Mammary epithelial cell (primary cell): ENCODE results near the gene ATP8B3.

Experiments used
- EZH2 ChIP-seq: IDR thresholded peaks from 2 replicates; pipeline ENCODE4 v1.6.1; 2012; ENCODE audit warnings: low read length, inconsistent platforms, borderline replicate concordance
- TF ChIP-seq, protein P1 (sequence below), 2 donors: IDR thresholded peaks in 1 of 2; conservative IDR thresholded peaks in 1 of 2; 2 replicates each; pipeline ENCODE4 v1.5.1; 2011 to 2012; ENCODE audit warnings: inconsistent platforms in 2 of 2, low read length in 2 of 2, mild to moderate bottlenecking in 2 of 2, control low read depth in 1 of 2, low read depth in 1 of 2; ENCODE audit not compliant: insufficient read depth in 1 of 2; ENCODE audit errors: extremely low read depth in 1 of 2

DNA sequence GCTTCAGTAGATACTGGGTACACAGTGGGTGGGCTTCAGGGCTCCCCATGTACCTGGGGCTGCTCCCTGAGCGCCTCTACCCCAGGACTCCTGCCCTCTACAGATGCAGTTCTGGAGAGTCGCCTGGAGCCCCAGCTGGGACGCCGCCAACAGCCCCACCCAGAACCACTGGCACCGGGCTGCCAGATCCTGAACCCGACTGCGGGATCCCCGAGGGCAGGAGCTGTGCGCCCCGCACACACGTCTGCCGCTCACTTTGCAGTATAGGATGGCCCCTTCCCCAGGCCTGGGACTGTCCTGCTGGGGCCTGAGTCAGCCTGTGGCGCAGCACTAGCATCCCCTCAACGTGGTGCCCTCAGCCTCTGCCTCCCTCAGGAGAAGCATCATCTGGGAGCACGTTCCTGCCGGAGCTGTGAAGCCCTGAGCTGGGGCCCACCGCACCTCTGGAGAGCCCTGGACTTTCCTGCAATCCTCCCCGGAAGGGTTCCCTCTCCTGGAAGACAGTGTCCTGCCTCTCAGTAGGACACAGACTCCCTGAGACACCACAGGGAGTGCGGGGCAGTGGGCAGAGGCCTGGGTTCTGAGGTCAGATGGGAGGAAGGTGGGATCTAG, 32.5 kb upstream of the ATP8B3 start:
- no peak for TF ChIP-seq EZH2
- TF ChIP-seq, protein P1, sequence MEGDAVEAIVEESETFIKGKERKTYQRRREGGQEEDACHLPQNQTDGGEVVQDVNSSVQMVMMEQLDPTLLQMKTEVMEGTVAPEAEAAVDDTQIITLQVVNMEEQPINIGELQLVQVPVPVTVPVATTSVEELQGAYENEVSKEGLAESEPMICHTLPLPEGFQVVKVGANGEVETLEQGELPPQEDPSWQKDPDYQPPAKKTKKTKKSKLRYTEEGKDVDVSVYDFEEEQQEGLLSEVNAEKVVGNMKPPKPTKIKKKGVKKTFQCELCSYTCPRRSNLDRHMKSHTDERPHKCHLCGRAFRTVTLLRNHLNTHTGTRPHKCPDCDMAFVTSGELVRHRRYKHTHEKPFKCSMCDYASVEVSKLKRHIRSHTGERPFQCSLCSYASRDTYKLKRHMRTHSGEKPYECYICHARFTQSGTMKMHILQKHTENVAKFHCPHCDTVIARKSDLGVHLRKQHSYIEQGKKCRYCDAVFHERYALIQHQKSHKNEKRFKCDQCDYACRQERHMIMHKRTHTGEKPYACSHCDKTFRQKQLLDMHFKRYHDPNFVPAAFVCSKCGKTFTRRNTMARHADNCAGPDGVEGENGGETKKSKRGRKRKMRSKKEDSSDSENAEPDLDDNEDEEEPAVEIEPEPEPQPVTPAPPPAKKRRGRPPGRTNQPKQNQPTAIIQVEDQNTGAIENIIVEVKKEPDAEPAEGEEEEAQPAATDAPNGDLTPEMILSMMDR (conservative IDR thresholded peaks at IDR 0.05 in 1 of 2, IDR thresholded peaks at IDR 0.05 in 1 of 2; ENCODE audit: extremely low read depth in 1 of 2, insufficient read depth in 1 of 2, low read depth in 1 of 2, low read length in 2 of 2) = no peak
